Natural killer cell (primary cell): Measurements from ENCODE around the gene LMAN1L. TPM values are rescaled to one million over a fixed set of nuclear protein-coding genes. Genes with fewer than 3 reads are reported as not detected.

Experiments
- ATAC-seq, 3 donors: fragments of 150-1000 bp in 2 of 3; fragments of 200-7000 bp in 1 of 3; cut with Tn5 transposase; 1 replicate in 1 of 3; 2 replicates in 2 of 3; pipeline ENCODE4 v1.10.0; 2021; ENCODE audit warnings: mild to moderate bottlenecking in 2 of 3, moderate library complexity in 2 of 3
- DNase-seq, 2 donors: peaks; one replicate each; pipeline versions ENCODE4 v3.0.0 to v3.0.0-alpha.2; 2013 to 2021; ENCODE audit warnings: mixed read lengths in 1 of 2
- H3K27ac ChIP-seq: one replicate; pipeline ENCODE4 v1.5.1; 2013; ENCODE audit warnings: mild to moderate bottlenecking, low read length
- H3K27me3 ChIP-seq: one replicate; pipeline ENCODE4 v1.6.1; 2013; ENCODE audit warnings: low read length; ENCODE audit not compliant: control insufficient read depth, insufficient read depth
- H3K36me3 ChIP-seq: one replicate; pipeline ENCODE4 v1.6.1; 2013; ENCODE audit warnings: low read length; ENCODE audit not compliant: control insufficient read depth, insufficient read depth
- H3K4me1 ChIP-seq: one replicate; pipeline ENCODE4 v1.6.1; 2013; ENCODE audit warnings: low read length; ENCODE audit not compliant: control insufficient read depth, insufficient read depth
- H3K4me3 ChIP-seq: one replicate; pipeline ENCODE4 v1.5.1; 2013; ENCODE audit warnings: low read length
- H3K9me3 ChIP-seq: one replicate; pipeline ENCODE4 v1.6.1; 2013; ENCODE audit warnings: low read length; ENCODE audit not compliant: control insufficient read depth, insufficient read depth
- H3K27ac Mint-ChIP-seq, 2 donors: one replicate each; pipeline ENCODE4 v1.8.0; 2022; ENCODE audit warnings: mild to moderate bottlenecking in 2 of 2, mixed read lengths in 2 of 2, moderate library complexity in 1 of 2
- H3K27me3 Mint-ChIP-seq, 2 donors: one replicate each; pipeline ENCODE4 v1.8.0; 2022; ENCODE audit warnings: low read depth in 2 of 2, mixed read lengths in 2 of 2
- H3K36me3 Mint-ChIP-seq: one replicate; pipeline ENCODE4 v1.8.0; 2022; ENCODE audit warnings: mixed read lengths
- H3K4me1 Mint-ChIP-seq, 2 donors: one replicate each; pipeline ENCODE4 v1.8.0; 2022; ENCODE audit warnings: mixed read lengths in 2 of 2
- H3K4me3 Mint-ChIP-seq: one replicate; pipeline ENCODE4 v1.8.0; 2022; ENCODE audit warnings: mild to moderate bottlenecking, moderate library complexity, mixed read lengths
- H3K9me3 Mint-ChIP-seq, 2 donors: one replicate each; pipeline ENCODE4 v1.8.0; 2022; ENCODE audit warnings: mixed read lengths in 2 of 2
- CTCF ChIP-seq: fragments of 200-600 bp; IDR thresholded peaks from one replicate; pipeline ENCODE4 v1.8.0; 2022; ENCODE audit warnings: antibody characterized with exemption
- WGBS: methylation state at CpG from one replicate; pipeline ENCODE4 v1.1.7; 2013; ENCODE audit warnings: missing lambda C conversion rate; ENCODE audit not compliant: insufficient coverage; 5-methylcytosine and 5-hydroxymethylcytosine counted together
- intact Hi-C: fragments of 100-400 bp; cut with micrococcal nuclease; formaldehyde crosslinking; loops from one replicate; pipeline ENCODE4 v1.14.2; 2022
- total RNA-seq, 4 donors: library from RNA; stranded (reverse); fragments of 120-200 nt in 1 of 4; gene quantifications; one replicate each; pipeline versions ENCODE4 v1.2.3 to v1.2.4, GENCODE V29; 2013 to 2022

Gene LMAN1L
- total RNA-seq, 3 donors from 2014 or later (not counting 1 experiment from before 2014, with no cell fraction given) = 0.72 to 1.1 (median 0.94) TPM

GRCh38 chr15:74821091-74821789 lies 8.6 kb downstream of the LMAN1L start:
- H3K4me3 Mint-ChIP-seq = no peak overlapping the region
- no peaks in the 10 kb centered on the region for H3K36me3 Mint-ChIP-seq
- H3K27me3 Mint-ChIP-seq = peaks cover 0 to 10% of the 10 kb centered on the region in 2 donors
- no peak for DNase-seq
- Histone ChIP-seq H3K27me3 (peaks cover 6% of the 10 kb centered on the region), H3K4me1 (peaks cover 17% of the 10 kb centered on the region), H3K36me3 (no peaks in the 10 kb centered on the region), H3K9me3 (no peaks in the 10 kb centered on the region), H3K4me3 (no peak overlapping the region), H3K27ac (no peak overlapping the region)
- no peak for ATAC-seq
- no peak overlapping the region for H3K27ac Mint-ChIP-seq
- H3K4me1 Mint-ChIP-seq = peaks cover 7 to 16% of the 10 kb centered on the region in 2 donors
- WGBS = 70% methylated on average over 11 of the region's 11 CpGs
- intact Hi-C loops = no loop called here
- no peak for TF ChIP-seq CTCF
- H3K9me3 Mint-ChIP-seq = no peaks in the 10 kb centered on the region

GRCh38 chr15:74821790-74822158 lies 9.1 kb downstream of the LMAN1L start:
- H3K9me3 ChIP-seq = no peaks in the 10 kb centered on the region
- DNase-seq (no peak), ATAC-seq (no peak)
- H3K36me3 Mint-ChIP-seq = no peaks in the 10 kb centered on the region
- 94% methylated on average over 7 of the region's 7 CpGs for WGBS
- no peaks in the 10 kb centered on the region for H3K9me3 Mint-ChIP-seq
- intact Hi-C loops = no loop called here
- no peak for TF ChIP-seq CTCF
- H3K27ac ChIP-seq = no peak overlapping the region
- peaks cover 7 to 21% of the 10 kb centered on the region in 2 donors for H3K4me1 Mint-ChIP-seq
- no peaks in the 10 kb centered on the region for H3K36me3 ChIP-seq
- H3K27me3 ChIP-seq = peaks cover 9% of the 10 kb centered on the region
- peaks cover 21% of the 10 kb centered on the region for H3K4me1 ChIP-seq
- peaks cover 0 to 13% of the 10 kb centered on the region in 2 donors for H3K27me3 Mint-ChIP-seq
- H3K4me3 ChIP-seq = no peak overlapping the region
- H3K4me3 Mint-ChIP-seq = no peak overlapping the region
- no peak overlapping the region for H3K27ac Mint-ChIP-seq

- no peak for DNase-seq
- 85% methylated on average over 3 of the region's 4 CpGs for WGBS
- Histone ChIP-seq H3K36me3 (no peaks in the 10 kb centered on the region), H3K27me3 (peaks cover 13% of the 10 kb centered on the region), H3K27ac (no peak overlapping the region), H3K4me1 (peaks cover 24% of the 10 kb centered on the region), H3K4me3 (no peak overlapping the region), H3K9me3 (no peaks in the 10 kb centered on the region)
- TF ChIP-seq CTCF = no peak
- no peaks in the 10 kb centered on the region for H3K36me3 Mint-ChIP-seq
- H3K27me3 Mint-ChIP-seq = peaks cover 0 to 13% of the 10 kb centered on the region in 2 donors
- no peak overlapping the region for H3K4me3 Mint-ChIP-seq
- no peak for ATAC-seq
- no peak overlapping the region for H3K27ac Mint-ChIP-seq
- intact Hi-C loops = no loop called here
- H3K4me1 Mint-ChIP-seq = peaks cover 7 to 21% of the 10 kb centered on the region in 2 donors
- no peaks in the 10 kb centered on the region for H3K9me3 Mint-ChIP-seq
These were observed 9.6 kb downstream of the LMAN1L start for GRCh38 chr15:74822233-74822632.

GRCh38 chr15:74823324-74823723 lies 10.7 kb downstream of the LMAN1L start:
- ATAC-seq = no peak

More at GRCh38 chr15:74823324-74823723, 10.7 kb downstream of the LMAN1L start:
- TF ChIP-seq CTCF = no peak
- no peak for DNase-seq
- H3K27ac Mint-ChIP-seq = no peak overlapping the region
- Histone ChIP-seq H3K27me3 (peaks cover 18% of the 10 kb centered on the region), H3K27ac (no peak overlapping the region), H3K9me3 (no peaks in the 10 kb centered on the region), H3K4me3 (no peak overlapping the region), H3K36me3 (no peaks in the 10 kb centered on the region), H3K4me1 (peaks cover 23% of the 10 kb centered on the region)
- peaks cover 7 to 17% of the 10 kb centered on the region in 2 donors for H3K4me1 Mint-ChIP-seq
- no peaks in the 10 kb centered on the region for H3K9me3 Mint-ChIP-seq
- H3K27me3 Mint-ChIP-seq = peaks cover 7 to 19% of the 10 kb centered on the region in 2 donors
- intact Hi-C loops = no loop called here
- H3K4me3 Mint-ChIP-seq = no peak overlapping the region
- WGBS = 78% methylated on average over 6 of the region's 6 CpGs
- H3K36me3 Mint-ChIP-seq = no peaks in the 10 kb centered on the region
